ENCODE measurements around the gene HEG1.
A peak's percentile ranks its signal among the peaks of the same experiment; 100 is the strongest.

The HEG1 gene

GRCh38 chr3:124939661-124940060 lies 116.1 kb downstream of the HEG1 start:
- no peak for DNase-seq

DNA sequence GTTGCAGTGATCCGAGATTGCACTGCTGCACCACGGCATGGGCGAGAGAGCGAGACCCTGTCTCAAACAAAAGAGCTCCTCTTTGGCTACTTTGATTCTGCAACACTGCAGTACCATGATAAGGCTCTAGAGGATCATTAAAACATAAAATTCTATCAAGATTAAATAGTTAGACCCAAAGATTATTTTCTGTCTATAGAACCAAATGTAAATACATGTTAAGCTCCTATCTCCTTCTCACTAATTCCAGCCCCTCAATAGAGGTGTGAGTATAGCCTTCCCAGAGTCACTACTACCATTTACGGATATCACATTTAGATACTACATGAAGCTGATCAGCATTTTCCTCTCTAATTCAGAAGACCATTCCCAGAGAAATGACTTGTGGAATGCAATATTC lies 116.9 kb downstream of the HEG1 start:
- DNase-seq = no peak

GRCh38 chr3:124937049-124937448 lies 118.7 kb downstream of the HEG1 start:
- DNase-seq = no peak

DNA sequence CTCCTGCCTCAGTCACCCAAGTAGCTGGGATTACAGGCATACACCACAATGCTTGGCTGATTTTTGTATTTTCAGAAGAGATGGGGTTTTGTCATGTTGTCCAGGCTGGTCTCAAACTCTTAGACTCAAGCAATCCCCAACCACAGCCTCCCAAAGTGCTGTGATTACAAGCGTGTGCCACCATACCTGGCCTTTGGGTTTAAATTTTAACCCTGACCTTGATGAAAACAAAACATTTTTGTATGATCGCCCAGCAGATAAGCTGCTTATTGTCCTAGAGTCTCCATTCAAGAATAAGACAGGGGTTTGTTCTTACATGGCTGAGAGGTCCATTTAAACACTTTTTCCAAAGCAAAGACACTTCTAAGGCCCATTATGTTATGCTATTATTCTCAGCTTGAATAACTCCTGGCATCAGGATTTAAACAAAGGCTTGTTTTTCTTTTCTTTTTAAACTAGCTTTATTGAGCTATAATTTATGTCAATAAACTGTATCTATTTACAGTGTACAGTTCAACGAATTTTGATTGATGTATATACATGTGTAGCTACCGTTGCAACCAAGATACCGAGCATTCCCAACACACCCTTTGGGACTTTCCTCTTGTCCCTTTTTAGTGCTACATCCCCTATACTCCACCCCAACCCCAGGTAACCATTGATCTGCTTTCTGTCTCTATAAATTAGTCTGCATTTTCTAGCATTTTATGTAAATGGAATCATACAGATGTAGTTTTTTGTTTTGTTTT lies 119.8 kb downstream of the HEG1 start:
- no peak for DNase-seq

- DNase-seq = no peak
These were observed 120.5 kb downstream of the HEG1 start for GRCh38 chr3:124935264-124935663.

- DNase-seq = no peak
These were observed 121.2 kb downstream of the HEG1 start, which contains the start of gene MUC13 for GRCh38 chr3:124934577-124934976. MUC13 (minus strand) TSS chr3:124934751; CDS start chr3:124934712, 39 bp downstream.

GRCh38 chr3:124928333-124929202 lies 127.2 kb downstream of the HEG1 start:
- DNase-seq = peak; percentile 12

DNA sequence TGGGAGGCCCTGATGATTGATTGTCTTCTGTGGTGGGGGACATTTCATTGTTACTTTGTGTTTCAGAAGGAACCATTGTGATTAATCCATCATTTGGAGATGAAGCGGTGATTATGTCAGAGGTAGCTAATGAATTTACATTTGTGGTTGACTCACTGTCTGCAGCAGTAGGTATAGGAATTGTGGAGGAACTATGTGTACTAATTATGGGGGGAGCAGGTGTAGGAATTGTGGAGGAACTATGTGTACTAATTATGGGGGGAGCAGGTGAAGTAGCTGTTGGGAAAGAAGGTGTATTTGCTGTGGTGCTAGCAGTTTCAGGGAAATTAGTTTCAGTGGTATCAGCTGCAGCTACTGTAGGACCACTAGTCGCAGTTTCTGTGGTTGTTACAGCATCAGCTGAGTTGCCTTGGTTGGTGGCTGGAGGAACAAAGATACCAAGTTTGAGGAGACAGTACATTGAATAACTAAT lies 128.2 kb downstream of the HEG1 start:
- DNase-seq = no peak

DNA sequence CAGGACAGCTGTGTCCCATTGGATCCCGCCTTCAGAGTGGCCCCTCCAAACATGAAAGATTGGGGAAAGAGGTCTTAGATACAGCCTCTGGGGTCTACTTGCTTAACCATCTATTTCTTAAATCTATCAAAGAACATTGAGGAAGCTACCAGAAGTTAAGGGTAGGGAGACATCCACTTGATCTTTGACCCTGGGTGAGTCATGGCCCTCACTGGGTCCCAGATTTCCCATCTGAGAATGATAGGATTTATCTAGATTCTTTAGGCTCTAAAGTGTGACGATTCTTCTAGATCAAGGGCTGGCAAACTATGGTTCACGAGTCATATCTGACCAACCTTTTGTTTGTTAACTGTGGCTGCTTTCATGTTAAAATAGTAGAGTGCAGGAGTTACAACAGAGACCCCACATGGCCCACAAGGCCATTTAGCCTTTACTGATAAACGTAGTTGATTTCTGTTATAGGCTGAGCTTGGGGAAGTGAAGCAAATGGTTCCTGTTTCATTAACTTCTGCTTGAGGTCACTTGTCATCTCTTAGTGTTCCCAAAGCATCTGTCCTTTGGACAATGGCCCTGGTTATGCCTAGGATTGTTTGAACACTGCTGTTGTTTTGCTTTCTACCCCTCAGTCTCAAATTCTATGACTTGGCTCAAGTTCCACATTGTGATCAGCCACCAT lies 129.2 kb downstream of the HEG1 start:
- no peak for DNase-seq

DNA sequence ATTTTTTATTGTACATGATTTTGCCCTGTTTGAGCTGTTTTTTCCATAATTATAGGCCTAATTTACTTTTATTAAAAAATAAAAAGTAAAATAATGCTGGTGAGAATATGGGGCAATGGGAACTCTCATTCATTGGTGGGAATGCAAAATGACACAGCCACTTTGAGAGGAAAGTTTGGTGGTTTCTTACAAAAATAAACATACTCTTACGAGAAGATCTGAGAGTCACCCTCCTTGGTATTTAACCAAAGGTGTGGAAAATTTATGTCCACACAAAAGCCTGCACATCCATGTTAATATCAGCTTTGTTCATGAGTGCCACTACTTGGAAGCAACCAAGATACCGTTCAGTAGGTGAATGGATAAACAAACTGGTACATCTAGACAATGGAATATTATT lies 131.1 kb downstream of the HEG1 start:
- no peak for DNase-seq

DNA sequence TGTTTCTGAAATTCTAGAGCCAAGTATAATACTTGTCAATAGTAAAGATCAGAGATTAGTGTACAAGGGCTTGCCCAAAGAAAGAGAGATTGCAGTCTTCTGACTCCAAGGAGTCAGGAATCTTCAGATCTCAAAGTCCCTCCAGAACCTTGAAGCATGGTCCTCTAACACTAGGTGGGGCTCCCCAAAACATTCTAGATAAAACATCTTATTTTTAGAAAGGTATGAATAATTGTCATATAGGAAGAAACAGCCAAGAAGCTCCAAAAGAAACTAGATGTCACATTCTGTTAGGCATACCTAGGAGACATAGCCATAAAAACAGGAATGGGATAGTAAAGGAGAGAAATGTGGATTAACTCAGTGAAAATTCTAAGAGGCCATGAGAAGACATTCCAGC lies 132.0 kb downstream of the HEG1 start:
- no peak for DNase-seq

- DNase-seq = no peak
These were observed 135.1 kb downstream of the HEG1 start for GRCh38 chr3:124920718-124921117.

GRCh38 chr3:124919756-124920155 lies 136.0 kb downstream of the HEG1 start:
- no peak for DNase-seq

DNA sequence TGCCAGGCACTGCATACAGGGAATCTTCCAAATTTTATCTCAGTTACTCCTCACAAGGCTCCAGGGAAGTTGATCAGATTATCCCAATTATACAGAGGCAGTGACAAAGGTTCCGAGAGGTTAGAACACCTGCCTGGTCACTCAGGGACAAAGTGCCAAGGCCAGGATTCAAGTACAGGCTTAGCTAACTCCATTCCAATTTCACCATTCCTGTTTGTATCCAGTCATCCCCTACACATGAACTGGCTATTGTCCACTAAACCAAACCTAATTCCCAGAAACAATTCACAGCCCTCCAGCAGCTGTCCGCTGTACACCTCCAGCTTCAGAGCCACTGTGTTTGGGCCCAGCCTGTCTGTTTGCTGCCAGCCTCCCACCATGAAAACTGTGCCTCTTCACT lies 137.3 kb downstream of the HEG1 start:
- no peak for DNase-seq

DNA sequence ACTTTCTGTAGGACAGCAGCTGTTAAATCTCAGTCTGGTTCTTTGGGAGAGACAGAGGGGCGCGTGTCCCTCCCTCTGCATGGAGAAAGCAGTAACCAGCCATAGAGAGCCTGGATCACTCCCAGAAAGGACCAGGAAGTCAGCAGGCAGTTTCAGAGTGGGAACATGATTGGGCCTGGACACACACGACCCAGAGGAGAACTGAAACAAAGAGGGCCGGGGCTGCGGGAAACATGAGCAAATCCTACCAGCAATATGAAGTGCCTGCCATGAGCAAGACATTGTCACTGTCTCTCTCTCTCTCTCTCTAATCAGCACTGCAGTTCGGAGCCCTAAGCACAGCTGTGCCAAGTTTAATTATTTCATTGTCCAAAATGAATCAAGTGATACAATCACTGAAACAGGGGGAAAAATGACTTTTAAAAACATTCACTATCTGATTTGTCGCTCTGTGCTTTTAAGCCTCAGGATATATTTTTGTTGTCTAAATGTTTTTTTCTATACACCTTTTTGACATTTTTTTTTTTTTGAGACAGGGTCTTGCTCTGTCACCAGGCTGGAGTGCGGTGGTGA lies 138.9 kb downstream of the HEG1 start:
- no peak for DNase-seq
